Panc1 (cell line): Measurements from ENCODE around the gene MICALL2. TPM values are rescaled to one million over a fixed set of nuclear protein-coding genes. Genes with fewer than 3 reads are reported as not detected.

Experiments
- ATAC-seq: fragments of 200-7000 bp; cut with Tn5 transposase; 2 replicates; pipeline ENCODE4 v1.9.1; 2020; ENCODE audit warnings: mild to moderate bottlenecking, moderate library complexity
- BruUV-seq: library from RNA; stranded (reverse); fragments of 400-500 nt; replicated peaks from 2 replicates; lab custom pipeline; 2021; lab: Mats Ljungman, UMichigan
- CTCF ChIA-PET: fragments of 300-600 bp; sonication (Branson Sonifier 250); formaldehyde crosslinking; loops from one replicate; lab custom pipeline; 2022; ENCODE audit warnings: antibody characterized with exemption; lab: Charles Lee
- POLR2A ChIA-PET: fragments of 300-600 bp; sonication (Branson Sonifier 250); formaldehyde crosslinking; loops from one replicate; lab custom pipeline; 2022; ENCODE audit warnings: antibody characterized with exemption; lab: Charles Lee
- DNase-seq: peaks from one replicate; pipeline ENCODE4 v3.0.0-alpha.2; 2010; ENCODE audit warnings: low read depth, low spot score
- H3K27ac ChIP-seq: 2 replicates; pipeline ENCODE4 v1.5.1; 2011; ENCODE audit warnings: mild to moderate bottlenecking, low read length, inconsistent platforms
- H3K27me3 ChIP-seq: fragments of 200-500 bp; sonication (Bioruptor generic); 2 replicates; pipeline ENCODE4 v1.6.0; 2014; ENCODE audit warnings: low read length, inconsistent platforms; ENCODE audit not compliant: control insufficient read depth, insufficient read depth
- H3K36me3 ChIP-seq: fragments of 200-500 bp; sonication (Bioruptor generic); 2 replicates; pipeline ENCODE4 v1.5.1; 2014; ENCODE audit warnings: inconsistent platforms, mild to moderate bottlenecking, low read length, moderate library complexity; ENCODE audit not compliant: control insufficient read depth, insufficient read depth
- H3K4me1 ChIP-seq: 2 replicates; pipeline ENCODE4 v1.5.1; 2011; ENCODE audit warnings: inconsistent platforms, mild to moderate bottlenecking, low read length, moderate library complexity; ENCODE audit not compliant: control insufficient read depth, insufficient read depth
- H3K4me3 ChIP-seq, 2 experiments: 2 replicates each; pipeline ENCODE4 v1.5.1; 2011 to 2012; ENCODE audit warnings: low read depth in 2 of 2, low read length in 2 of 2, mild to moderate bottlenecking in 2 of 2, inconsistent platforms in 1 of 2, moderate library complexity in 1 of 2
- H3K9me3 ChIP-seq: fragments of 200-500 bp; sonication (Bioruptor generic); 2 replicates; pipeline ENCODE4 v1.5.1; 2014; ENCODE audit warnings: low read depth, mild to moderate bottlenecking, inconsistent platforms, low read length, moderate library complexity; ENCODE audit not compliant: control insufficient read depth, insufficient read depth
- POLR2AphosphoS5 ChIP-seq: IDR thresholded peaks from 2 replicates; pipeline ENCODE4 v1.6.1; 2012; ENCODE audit warnings: mild to moderate bottlenecking, low read depth, low read length, moderate library complexity
- REST ChIP-seq, 2 experiments: IDR thresholded peaks; 2 replicates each; pipeline ENCODE4 v1.6.1; 2011 to 2012; ENCODE audit warnings: low read depth in 2 of 2, control low read depth in 1 of 2, low read length in 1 of 2, mild to moderate bottlenecking in 1 of 2, moderate library complexity in 1 of 2; ENCODE audit not compliant: insufficient read depth in 1 of 2
- SIN3A ChIP-seq: IDR thresholded peaks from 2 replicates; pipeline ENCODE4 v1.6.1; 2012; ENCODE audit warnings: low read depth, mild to moderate bottlenecking, low read length, moderate library complexity, borderline replicate concordance; ENCODE audit not compliant: insufficient read depth
- TCF7L2 ChIP-seq: IDR thresholded peaks from 2 replicates; pipeline ENCODE4 v1.6.1; 2011; ENCODE audit warnings: mild to moderate bottlenecking, low read depth, low read length, inconsistent platforms
- in situ Hi-C: cut with HindIII; loops from 2 replicates; pipeline ENCODE4 v1.10.0; 2016; ENCODE audit warnings: low sequenced_read_pairs, low pct_unique_long_range_greater_than_20kb
- intact Hi-C: fragments of 100-400 bp; cut with micrococcal nuclease; formaldehyde crosslinking; loops from one replicate; pipeline ENCODE4 v1.10.0; 2022; ENCODE audit not compliant: unreplicated experiment
- total RNA-seq: library from RNA; stranded (reverse); gene quantifications from one replicate; pipeline ENCODE4 v1.2.1, GENCODE V29; 2021; ENCODE audit not compliant: unreplicated experiment
- TF ChIP-seq, protein P1 (sequence below): fragments of 450-650 bp; IDR thresholded peaks from 2 replicates; pipeline ENCODE4 v1.5.1; 2017; ENCODE audit warnings: mild to moderate bottlenecking

Gene MICALL2
- total RNA-seq, 1 experiment from 2014 or later = 144 TPM

DNA sequence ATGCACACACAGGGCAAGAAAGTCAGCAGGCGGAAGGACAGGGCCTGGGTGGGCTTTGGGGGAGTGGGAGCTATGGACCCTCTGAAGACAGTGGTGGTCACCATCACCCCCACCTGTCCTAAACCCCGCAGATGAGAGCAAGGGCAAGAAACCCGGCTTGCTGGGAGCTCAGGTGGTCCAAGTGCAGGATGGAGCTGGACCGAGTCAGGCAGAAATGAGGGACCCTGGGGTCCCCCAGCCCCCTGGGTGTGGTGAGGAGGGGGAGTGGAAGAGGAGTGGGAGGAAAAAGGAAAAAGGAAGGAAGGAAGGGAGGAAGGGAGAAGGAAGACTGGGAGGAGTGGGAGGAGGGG, 54.8 kb downstream of the MICALL2 start:
- no peak overlapping the region for H3K27ac ChIP-seq
- POLR2A ChIA-PET = interaction anchor here (0.7 kb wide), 1 partner anchor 828 kb away, joined by 7 read pairs; the partner anchor contains the start of gene MAD1L1
- in situ Hi-C loops (no loop called here), intact Hi-C loops (no loop called here)
- no peaks in the 10 kb centered on the region for H3K9me3 ChIP-seq
- H3K27me3 ChIP-seq = peaks cover 8% of the 10 kb centered on the region
- H3K36me3 ChIP-seq = no peaks in the 10 kb centered on the region
- H3K4me3 ChIP-seq = peak overlapping the region in 1 of 2 experiments; percentile 40; a peak in 2 of 4 replicates
- CTCF ChIA-PET = interaction anchor here (0.5 kb wide), 1 partner anchor 202 kb away, joined by 5 read pairs; no protein-coding TSS in a partner anchor
- ATAC-seq (no peak), DNase-seq (no peak)
- peaks cover 12% of the 10 kb centered on the region for H3K4me1 ChIP-seq
- no TSS peak for BruUV-seq
- TF ChIP-seq, protein P1, sequence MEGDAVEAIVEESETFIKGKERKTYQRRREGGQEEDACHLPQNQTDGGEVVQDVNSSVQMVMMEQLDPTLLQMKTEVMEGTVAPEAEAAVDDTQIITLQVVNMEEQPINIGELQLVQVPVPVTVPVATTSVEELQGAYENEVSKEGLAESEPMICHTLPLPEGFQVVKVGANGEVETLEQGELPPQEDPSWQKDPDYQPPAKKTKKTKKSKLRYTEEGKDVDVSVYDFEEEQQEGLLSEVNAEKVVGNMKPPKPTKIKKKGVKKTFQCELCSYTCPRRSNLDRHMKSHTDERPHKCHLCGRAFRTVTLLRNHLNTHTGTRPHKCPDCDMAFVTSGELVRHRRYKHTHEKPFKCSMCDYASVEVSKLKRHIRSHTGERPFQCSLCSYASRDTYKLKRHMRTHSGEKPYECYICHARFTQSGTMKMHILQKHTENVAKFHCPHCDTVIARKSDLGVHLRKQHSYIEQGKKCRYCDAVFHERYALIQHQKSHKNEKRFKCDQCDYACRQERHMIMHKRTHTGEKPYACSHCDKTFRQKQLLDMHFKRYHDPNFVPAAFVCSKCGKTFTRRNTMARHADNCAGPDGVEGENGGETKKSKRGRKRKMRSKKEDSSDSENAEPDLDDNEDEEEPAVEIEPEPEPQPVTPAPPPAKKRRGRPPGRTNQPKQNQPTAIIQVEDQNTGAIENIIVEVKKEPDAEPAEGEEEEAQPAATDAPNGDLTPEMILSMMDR = no peak
- TF ChIP-seq SIN3A (no peak), TCF7L2 (no peak), POLR2AphosphoS5 (no peak), REST (IDR thresholded peaks at IDR 0.05; ENCODE audit: insufficient read depth in 1 of 2, low read depth in 2 of 2, low read length in 1 of 2) (no peak)

DNA sequence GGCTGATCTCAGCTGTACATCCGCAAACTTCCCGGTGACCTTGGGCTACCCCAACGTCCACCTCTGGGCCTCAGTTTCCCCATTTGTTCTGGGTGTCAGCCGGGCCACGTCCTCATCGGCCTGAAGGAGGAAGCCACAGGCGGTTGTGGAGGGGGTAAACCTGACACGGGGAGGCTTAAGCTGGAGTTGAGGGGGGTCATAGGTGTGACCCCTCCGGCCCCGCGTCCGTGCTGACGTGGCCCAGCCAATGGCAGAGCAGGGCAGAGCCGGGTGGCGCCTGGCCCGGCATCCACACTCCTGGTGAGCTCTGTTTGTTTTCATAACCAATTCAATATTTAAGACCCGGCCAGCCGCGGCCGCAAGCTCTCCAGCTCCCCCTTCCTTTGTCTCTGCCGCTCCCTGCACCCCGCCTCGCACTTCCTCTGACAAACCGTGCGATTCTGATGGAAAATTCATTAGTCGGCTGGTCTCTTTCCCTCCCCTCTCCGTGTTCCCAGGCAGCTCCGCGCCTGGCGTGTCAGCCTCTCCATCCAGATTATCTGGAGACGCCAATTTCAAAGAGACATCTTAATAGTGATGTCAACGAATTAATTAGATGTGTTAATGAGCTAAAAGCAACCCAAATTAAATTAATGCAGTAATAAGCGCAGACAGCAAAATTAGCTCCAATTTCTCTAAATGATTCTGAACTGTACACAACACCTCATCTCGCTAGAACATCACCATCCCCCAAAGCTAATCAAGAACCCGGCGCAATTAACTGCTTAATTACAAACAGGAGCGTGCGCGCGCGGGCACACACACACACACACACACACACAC, 55.4 kb downstream of the MICALL2 start:
- Histone ChIP-seq H3K27me3 (peaks cover 8% of the 10 kb centered on the region), H3K36me3 (no peaks in the 10 kb centered on the region), H3K4me1 (peaks cover 12% of the 10 kb centered on the region), H3K4me3 (peak overlapping the region in 1 of 2 experiments; percentile 40; a peak in 2 of 4 replicates), H3K27ac (no peak overlapping the region), H3K9me3 (no peaks in the 10 kb centered on the region)
- CTCF ChIA-PET = interaction anchor here (0.5 kb wide), 1 partner anchor 202 kb away, joined by 5 read pairs; no protein-coding TSS in a partner anchor
- intact Hi-C loops (no loop called here), in situ Hi-C loops (no loop called here)
- no TSS peak for BruUV-seq
- TF ChIP-seq SIN3A (no peak), TCF7L2 (no peak), REST (IDR thresholded peaks at IDR 0.05; ENCODE audit: insufficient read depth in 1 of 2, low read depth in 2 of 2, low read length in 1 of 2) (no peak), POLR2AphosphoS5 (no peak)
- TF ChIP-seq, protein P1 = no peak
- POLR2A ChIA-PET = interaction anchor here (0.7 kb wide), 2 partner anchors 152 to 829 kb away, joined by 3 to 7 read pairs; partner anchors contain the start of gene MAD1L1
- DNase-seq (no peak), ATAC-seq (peak; percentile 59)
